Measurements from ENCODE around the gene ZGLP1.

The ZGLP1 gene

GRCh38 chr19:10270616-10271394 lies 38.8 kb downstream of the ZGLP1 start, which contains the start of gene ICAM1:
TSS of gene ICAM1 (plus strand) at chr19:10271120. CDS start at chr19:10271160, 40 bp downstream.
- Histone ChIP-seq H3K4me3 (ENCODE audit: low read length) (peak within 1 kb of the TSS; percentile 77), H3K9me3 (ENCODE audit: control insufficient read depth, insufficient read depth, low read length) (no peaks in the 10 kb centered on the region), H3K4me1 (ENCODE audit: control insufficient read depth, low read length) (peaks cover 46% of the 10 kb centered on the region), H3K4me2 (ENCODE audit: low read length) (peak within 1 kb of the TSS; percentile 98), H3K79me2 (ENCODE audit: control insufficient read depth, low read length) (peaks cover 40% of the 10 kb centered on the region), H3F3A (ENCODE audit: control insufficient read depth, insufficient read depth) (peaks cover 10% of the 10 kb centered on the region), H3K9me2 (replicated peaks; ENCODE audit: control insufficient read depth, low read length) (no peaks in the 10 kb centered on the region), H3K27ac (ENCODE audit: low read depth, low read length) (peak within 1 kb of the TSS; percentile 90), H3K27me3 (ENCODE audit: control insufficient read depth, low read length) (no peaks in the 10 kb centered on the region), H3K36me3 (ENCODE audit: control insufficient read depth, low read length) (peaks cover 32% of the 10 kb centered on the region), H4K20me1 (ENCODE audit: control insufficient read depth, insufficient read depth, low read depth, low read length) (peaks cover 8% of the 10 kb centered on the region; the same call in 1 of the 2 replicates)
- TF ChIP-seq EZH2phosphoT487 (IDR thresholded peaks at IDR 0.05; ENCODE audit: borderline replicate concordance, low read length): no peak
- TF ChIP-seq, protein P1, sequence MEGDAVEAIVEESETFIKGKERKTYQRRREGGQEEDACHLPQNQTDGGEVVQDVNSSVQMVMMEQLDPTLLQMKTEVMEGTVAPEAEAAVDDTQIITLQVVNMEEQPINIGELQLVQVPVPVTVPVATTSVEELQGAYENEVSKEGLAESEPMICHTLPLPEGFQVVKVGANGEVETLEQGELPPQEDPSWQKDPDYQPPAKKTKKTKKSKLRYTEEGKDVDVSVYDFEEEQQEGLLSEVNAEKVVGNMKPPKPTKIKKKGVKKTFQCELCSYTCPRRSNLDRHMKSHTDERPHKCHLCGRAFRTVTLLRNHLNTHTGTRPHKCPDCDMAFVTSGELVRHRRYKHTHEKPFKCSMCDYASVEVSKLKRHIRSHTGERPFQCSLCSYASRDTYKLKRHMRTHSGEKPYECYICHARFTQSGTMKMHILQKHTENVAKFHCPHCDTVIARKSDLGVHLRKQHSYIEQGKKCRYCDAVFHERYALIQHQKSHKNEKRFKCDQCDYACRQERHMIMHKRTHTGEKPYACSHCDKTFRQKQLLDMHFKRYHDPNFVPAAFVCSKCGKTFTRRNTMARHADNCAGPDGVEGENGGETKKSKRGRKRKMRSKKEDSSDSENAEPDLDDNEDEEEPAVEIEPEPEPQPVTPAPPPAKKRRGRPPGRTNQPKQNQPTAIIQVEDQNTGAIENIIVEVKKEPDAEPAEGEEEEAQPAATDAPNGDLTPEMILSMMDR (IDR thresholded peaks at IDR 0.05; ENCODE audit: low read depth, low read length, poor library complexity, severe bottlenecking): no peak

- TF ChIP-seq, protein P1 (IDR thresholded peaks at IDR 0.05; ENCODE audit: low read depth, low read length, poor library complexity, severe bottlenecking): no peak
- no peak for TF ChIP-seq EZH2phosphoT487 (IDR thresholded peaks at IDR 0.05; ENCODE audit: borderline replicate concordance, low read length)
- Histone ChIP-seq H3K9me2 (replicated peaks; ENCODE audit: control insufficient read depth, low read length) (no peaks in the 10 kb centered on the region), H3K4me3 (ENCODE audit: low read length) (peak overlapping the region; percentile 77), H3K9me3 (ENCODE audit: control insufficient read depth, insufficient read depth, low read length) (no peaks in the 10 kb centered on the region), H3K36me3 (ENCODE audit: control insufficient read depth, low read length) (peaks cover 29% of the 10 kb centered on the region), H3F3A (ENCODE audit: control insufficient read depth, insufficient read depth) (peaks cover 10% of the 10 kb centered on the region), H3K79me2 (ENCODE audit: control insufficient read depth, low read length) (peaks cover 38% of the 10 kb centered on the region), H3K27ac (ENCODE audit: low read depth, low read length) (peak overlapping the region; percentile 90), H3K27me3 (ENCODE audit: control insufficient read depth, low read length) (no peaks in the 10 kb centered on the region), H3K4me2 (ENCODE audit: low read length) (peak overlapping the region; percentile 98), H4K20me1 (ENCODE audit: control insufficient read depth, insufficient read depth, low read depth, low read length) (peaks cover 8% of the 10 kb centered on the region; the same call in 1 of the 2 replicates), H3K4me1 (ENCODE audit: control insufficient read depth, low read length) (peaks cover 46% of the 10 kb centered on the region)
Observed at GRCh38 chr19:10270180-10270615, 39.4 kb downstream of the ZGLP1 start.

- H4K20me1 ChIP-seq (ENCODE audit: control insufficient read depth, insufficient read depth, low read depth, low read length): peaks cover 8% of the 10 kb centered on the region; the same call in 1 of the 2 replicates
- peaks cover 46% of the 10 kb centered on the region for H3K4me1 ChIP-seq (ENCODE audit: control insufficient read depth, low read length)
- H3K9me2 ChIP-seq (replicated peaks; ENCODE audit: control insufficient read depth, low read length): no peaks in the 10 kb centered on the region
- no peaks in the 10 kb centered on the region for H3K9me3 ChIP-seq (ENCODE audit: control insufficient read depth, insufficient read depth, low read length)
- peak overlapping the region; percentile 77 for H3K4me3 ChIP-seq (ENCODE audit: low read length)
- no peak for TF ChIP-seq EZH2phosphoT487 (IDR thresholded peaks at IDR 0.05; ENCODE audit: borderline replicate concordance, low read length)
- TF ChIP-seq, protein P1 (IDR thresholded peaks at IDR 0.05; ENCODE audit: low read depth, low read length, poor library complexity, severe bottlenecking): peak; percentile 95
- peak overlapping the region; percentile 98 for H3K4me2 ChIP-seq (ENCODE audit: low read length)
- H3K79me2 ChIP-seq (ENCODE audit: control insufficient read depth, low read length): peaks cover 31% of the 10 kb centered on the region
- peaks cover 23% of the 10 kb centered on the region for H3K36me3 ChIP-seq (ENCODE audit: control insufficient read depth, low read length)
- peaks cover 10% of the 10 kb centered on the region for H3F3A ChIP-seq (ENCODE audit: control insufficient read depth, insufficient read depth)
- peak overlapping the region; percentile 90 for H3K27ac ChIP-seq (ENCODE audit: low read depth, low read length)
- no peaks in the 10 kb centered on the region for H3K27me3 ChIP-seq (ENCODE audit: control insufficient read depth, low read length)
Observed at GRCh38 chr19:10269333-10270179, 40.1 kb downstream of the ZGLP1 start.
